ENCODE measurements around the gene ABTB2. TPM values are rescaled to one million over a fixed set of nuclear protein-coding genes. Genes with fewer than 3 reads are reported as not detected.

The ABTB2 gene
- total RNA-seq, 2 experiments from 2014 or later: 0.06 to 0.09 TPM

DNA sequence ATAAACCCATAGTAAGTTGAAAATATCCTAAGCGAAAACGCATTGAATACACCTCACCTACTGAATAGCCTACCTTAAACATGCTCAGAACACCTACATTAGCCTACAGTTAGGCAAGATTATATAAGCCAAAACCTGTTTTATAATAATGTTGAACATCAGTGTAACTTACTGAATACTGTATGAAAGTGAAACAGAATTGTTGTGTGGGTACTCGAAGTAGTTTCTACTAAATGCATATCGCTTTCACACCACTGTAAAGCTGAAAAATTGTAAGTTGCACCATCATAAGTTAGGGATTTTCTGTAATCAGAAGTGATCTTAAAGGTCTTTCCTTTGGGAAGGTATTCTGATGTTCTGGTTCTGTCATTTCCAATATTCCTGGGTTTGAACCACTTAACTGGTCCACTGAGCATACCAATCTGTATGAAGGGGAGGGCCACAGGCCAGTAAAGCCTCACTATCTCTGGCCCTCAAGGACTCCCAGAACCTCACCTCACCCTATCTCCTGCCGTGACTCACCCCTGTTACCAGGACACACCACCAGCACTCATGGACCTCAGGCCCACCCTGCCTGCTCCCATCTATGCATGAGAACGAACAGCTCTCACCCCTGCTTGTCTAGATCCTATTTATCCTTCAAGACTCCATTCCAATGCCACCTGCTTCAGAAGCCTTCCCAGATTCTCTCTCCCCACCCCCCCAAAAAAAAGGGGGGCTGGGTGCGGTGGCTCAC lies 182.4 kb downstream of the ABTB2 start:
- TF ChIP-seq CTCF (conservative IDR thresholded peaks at IDR 0.05; ENCODE audit: low read length) (no peak), EZH2phosphoT487 (IDR thresholded peaks at IDR 0.05; ENCODE audit: borderline replicate concordance, low read depth, low read length) (no peak)
- no peaks in the 10 kb centered on the region for H4K20me1 ChIP-seq (ENCODE audit: insufficient read depth, low read length)
- intact Hi-C loops (cut with micrococcal nuclease; ENCODE audit: unreplicated experiment): loop anchor here (2.0 to 10.0 kb wide), 2 partner anchors 59 to 317 kb away; no protein-coding TSS in a partner anchor
- no peaks in the 10 kb centered on the region for H3K9me3 ChIP-seq (ENCODE audit: low read length)
- H3K4me1 ChIP-seq (ENCODE audit: insufficient read depth, low read length, poor library complexity, severe bottlenecking): no peaks in the 10 kb centered on the region
- no peak overlapping the region for H2AFZ ChIP-seq (ENCODE audit: low read length)
- POLR2A ChIA-PET: no interaction called here
- BruUV-seq (replicated peaks): no TSS peak
- H3K4me3 ChIP-seq (ENCODE audit: low read depth, low read length, poor library complexity, severe bottlenecking): no peak overlapping the region
- CTCF ChIA-PET (ENCODE audit: unreplicated experiment): no interaction called here
- H3K36me3 ChIP-seq (ENCODE audit: insufficient read depth, low read length): no peaks in the 10 kb centered on the region
- no peak overlapping the region for H3K27ac ChIP-seq (ENCODE audit: low read depth, low read length, poor library complexity, severe bottlenecking)
- H3K4me2 ChIP-seq (ENCODE audit: low read length): no peak overlapping the region
- no peaks in the 10 kb centered on the region for H3K79me2 ChIP-seq (ENCODE audit: insufficient read depth, low read depth, low read length)
- H3K9me2 ChIP-seq (ENCODE audit: insufficient read depth, low read length): no peaks in the 10 kb centered on the region
- no peak for DNase-seq (ENCODE audit: low spot score)

DNA sequence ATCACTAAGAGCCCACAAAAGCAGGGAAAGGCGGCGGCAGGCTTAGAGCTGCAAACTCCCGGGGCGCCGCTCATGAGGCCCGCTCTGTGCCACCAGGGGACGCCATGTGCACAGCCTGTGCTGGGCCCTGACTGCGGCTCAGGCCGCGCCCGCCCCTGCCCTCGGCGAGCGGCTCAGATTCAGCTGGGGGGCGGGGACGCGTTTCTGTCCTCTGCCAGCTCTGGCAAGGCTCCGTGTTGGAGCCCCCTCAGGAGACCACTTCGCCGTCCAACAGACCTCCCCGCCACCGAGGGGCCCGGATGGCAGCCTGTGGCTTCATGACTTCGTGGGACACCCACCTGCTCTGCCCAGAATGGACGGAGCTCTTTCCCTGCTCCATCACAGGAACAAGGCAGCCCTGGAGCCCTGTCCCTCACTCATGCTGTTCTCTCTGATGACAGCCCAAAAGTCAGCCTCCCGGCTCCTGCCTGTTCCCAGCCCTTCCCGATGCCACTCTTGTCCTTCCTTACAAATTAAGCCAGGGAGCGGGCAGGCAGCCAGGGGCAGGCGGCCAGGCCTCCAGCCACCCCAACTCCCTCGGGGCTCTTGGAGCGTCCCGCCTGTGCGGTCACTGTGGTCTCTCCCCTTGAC lies 183.3 kb downstream of the ABTB2 start:
- no peak overlapping the region for H3K27ac ChIP-seq (ENCODE audit: low read depth, low read length, poor library complexity, severe bottlenecking)
- BruUV-seq (replicated peaks): no TSS peak
- H3K9me3 ChIP-seq (ENCODE audit: low read length): no peaks in the 10 kb centered on the region
- peak; percentile 77 for DNase-seq (ENCODE audit: low spot score)
- TF ChIP-seq CTCF (conservative IDR thresholded peaks at IDR 0.05; ENCODE audit: low read length) (peak; percentile 78), EZH2phosphoT487 (IDR thresholded peaks at IDR 0.05; ENCODE audit: borderline replicate concordance, low read depth, low read length) (no peak)
- intact Hi-C loops (cut with micrococcal nuclease; ENCODE audit: unreplicated experiment): loop anchor here (1.0 to 10.0 kb wide), 4 partner anchors 60 to 318 kb away; no protein-coding TSS in a partner anchor
- peak overlapping the region; percentile 20; the same call in 1 of the 2 replicates for H3K4me2 ChIP-seq (ENCODE audit: low read length)
- H4K20me1 ChIP-seq (ENCODE audit: insufficient read depth, low read length): no peaks in the 10 kb centered on the region
- ChIA-PET POLR2A (interaction anchor here (0.7 kb wide), 1 partner anchor 141 kb away, joined by 3 read pairs; no protein-coding TSS in a partner anchor), CTCF (ENCODE audit: unreplicated experiment) (interaction anchor here (1.0 to 1.3 kb wide), 3 partner anchors 29 to 318 kb away, joined by 3 to 6 read pairs (median 3); no protein-coding TSS in a partner anchor)
- no peaks in the 10 kb centered on the region for H3K9me2 ChIP-seq (ENCODE audit: insufficient read depth, low read length)
- H3K79me2 ChIP-seq (ENCODE audit: insufficient read depth, low read depth, low read length): no peaks in the 10 kb centered on the region
- no peaks in the 10 kb centered on the region for H3K36me3 ChIP-seq (ENCODE audit: insufficient read depth, low read length)
- H3K4me1 ChIP-seq (ENCODE audit: insufficient read depth, low read length, poor library complexity, severe bottlenecking): no peaks in the 10 kb centered on the region
- no peak overlapping the region for H2AFZ ChIP-seq (ENCODE audit: low read length)
- no peak overlapping the region for H3K4me3 ChIP-seq (ENCODE audit: low read depth, low read length, poor library complexity, severe bottlenecking)
